ENCODE data around the gene WDR43. TPM values are rescaled to one million over a fixed set of nuclear protein-coding genes. Genes with fewer than 3 reads are reported as not detected.

The WDR43 gene
- total and polyA plus RNA-seq, 9 of the 15 experiments (the other 6 are each of a cell fraction or from before 2014, with no cell fraction given) = 34.6 to 197 (median 105) TPM

DNA sequence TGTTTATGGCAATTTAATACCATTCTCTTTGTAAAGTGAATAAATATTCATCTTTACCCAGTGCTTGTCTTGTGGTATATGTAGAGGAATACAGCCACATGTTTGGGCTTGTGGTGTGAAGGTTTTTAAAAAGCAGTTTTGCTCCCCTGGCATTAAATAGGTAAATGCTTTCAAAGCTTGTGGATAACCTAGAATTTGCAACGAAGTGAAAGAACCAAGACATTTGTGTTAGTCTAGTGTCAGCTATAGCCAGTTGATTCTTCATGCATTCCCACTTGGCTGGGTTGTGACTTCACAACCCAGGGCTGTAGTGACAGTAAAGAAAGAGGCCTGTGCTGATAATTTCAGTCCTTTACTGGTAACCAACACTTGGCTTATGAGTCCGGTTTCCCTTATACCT is 53.7 kb downstream of the WDR43 start (continued):
- TF ChIP-seq DIDO1 (tag; IDR thresholded peaks at IDR 0.05; ENCODE audit: low read depth) = no peak
- TF ChIP-seq RBM17 (IDR thresholded peaks at IDR 0.05; ENCODE audit: borderline replicate concordance, low read depth, low read length) = no peak
- TF ChIP-seq, protein P1, sequence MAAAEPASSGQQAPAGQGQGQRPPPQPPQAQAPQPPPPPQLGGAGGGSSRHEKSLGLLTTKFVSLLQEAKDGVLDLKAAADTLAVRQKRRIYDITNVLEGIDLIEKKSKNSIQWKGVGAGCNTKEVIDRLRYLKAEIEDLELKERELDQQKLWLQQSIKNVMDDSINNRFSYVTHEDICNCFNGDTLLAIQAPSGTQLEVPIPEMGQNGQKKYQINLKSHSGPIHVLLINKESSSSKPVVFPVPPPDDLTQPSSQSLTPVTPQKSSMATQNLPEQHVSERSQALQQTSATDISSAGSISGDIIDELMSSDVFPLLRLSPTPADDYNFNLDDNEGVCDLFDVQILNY (CRISPR knock-in tag; IDR thresholded peaks at IDR 0.05) = no peak
- TF ChIP-seq, protein P2, sequence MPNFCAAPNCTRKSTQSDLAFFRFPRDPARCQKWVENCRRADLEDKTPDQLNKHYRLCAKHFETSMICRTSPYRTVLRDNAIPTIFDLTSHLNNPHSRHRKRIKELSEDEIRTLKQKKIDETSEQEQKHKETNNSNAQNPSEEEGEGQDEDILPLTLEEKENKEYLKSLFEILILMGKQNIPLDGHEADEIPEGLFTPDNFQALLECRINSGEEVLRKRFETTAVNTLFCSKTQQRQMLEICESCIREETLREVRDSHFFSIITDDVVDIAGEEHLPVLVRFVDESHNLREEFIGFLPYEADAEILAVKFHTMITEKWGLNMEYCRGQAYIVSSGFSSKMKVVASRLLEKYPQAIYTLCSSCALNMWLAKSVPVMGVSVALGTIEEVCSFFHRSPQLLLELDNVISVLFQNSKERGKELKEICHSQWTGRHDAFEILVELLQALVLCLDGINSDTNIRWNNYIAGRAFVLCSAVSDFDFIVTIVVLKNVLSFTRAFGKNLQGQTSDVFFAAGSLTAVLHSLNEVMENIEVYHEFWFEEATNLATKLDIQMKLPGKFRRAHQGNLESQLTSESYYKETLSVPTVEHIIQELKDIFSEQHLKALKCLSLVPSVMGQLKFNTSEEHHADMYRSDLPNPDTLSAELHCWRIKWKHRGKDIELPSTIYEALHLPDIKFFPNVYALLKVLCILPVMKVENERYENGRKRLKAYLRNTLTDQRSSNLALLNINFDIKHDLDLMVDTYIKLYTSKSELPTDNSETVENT (CRISPR knock-in tag; IDR thresholded peaks at IDR 0.05) = no peak
- TF ChIP-seq, protein P3, sequence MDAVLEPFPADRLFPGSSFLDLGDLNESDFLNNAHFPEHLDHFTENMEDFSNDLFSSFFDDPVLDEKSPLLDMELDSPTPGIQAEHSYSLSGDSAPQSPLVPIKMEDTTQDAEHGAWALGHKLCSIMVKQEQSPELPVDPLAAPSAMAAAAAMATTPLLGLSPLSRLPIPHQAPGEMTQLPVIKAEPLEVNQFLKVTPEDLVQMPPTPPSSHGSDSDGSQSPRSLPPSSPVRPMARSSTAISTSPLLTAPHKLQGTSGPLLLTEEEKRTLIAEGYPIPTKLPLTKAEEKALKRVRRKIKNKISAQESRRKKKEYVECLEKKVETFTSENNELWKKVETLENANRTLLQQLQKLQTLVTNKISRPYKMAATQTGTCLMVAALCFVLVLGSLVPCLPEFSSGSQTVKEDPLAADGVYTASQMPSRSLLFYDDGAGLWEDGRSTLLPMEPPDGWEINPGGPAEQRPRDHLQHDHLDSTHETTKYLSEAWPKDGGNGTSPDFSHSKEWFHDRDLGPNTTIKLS (IDR thresholded peaks at IDR 0.05; ENCODE audit: borderline replicate concordance, low read depth) = no peak
- TF ChIP-seq, protein P4, sequence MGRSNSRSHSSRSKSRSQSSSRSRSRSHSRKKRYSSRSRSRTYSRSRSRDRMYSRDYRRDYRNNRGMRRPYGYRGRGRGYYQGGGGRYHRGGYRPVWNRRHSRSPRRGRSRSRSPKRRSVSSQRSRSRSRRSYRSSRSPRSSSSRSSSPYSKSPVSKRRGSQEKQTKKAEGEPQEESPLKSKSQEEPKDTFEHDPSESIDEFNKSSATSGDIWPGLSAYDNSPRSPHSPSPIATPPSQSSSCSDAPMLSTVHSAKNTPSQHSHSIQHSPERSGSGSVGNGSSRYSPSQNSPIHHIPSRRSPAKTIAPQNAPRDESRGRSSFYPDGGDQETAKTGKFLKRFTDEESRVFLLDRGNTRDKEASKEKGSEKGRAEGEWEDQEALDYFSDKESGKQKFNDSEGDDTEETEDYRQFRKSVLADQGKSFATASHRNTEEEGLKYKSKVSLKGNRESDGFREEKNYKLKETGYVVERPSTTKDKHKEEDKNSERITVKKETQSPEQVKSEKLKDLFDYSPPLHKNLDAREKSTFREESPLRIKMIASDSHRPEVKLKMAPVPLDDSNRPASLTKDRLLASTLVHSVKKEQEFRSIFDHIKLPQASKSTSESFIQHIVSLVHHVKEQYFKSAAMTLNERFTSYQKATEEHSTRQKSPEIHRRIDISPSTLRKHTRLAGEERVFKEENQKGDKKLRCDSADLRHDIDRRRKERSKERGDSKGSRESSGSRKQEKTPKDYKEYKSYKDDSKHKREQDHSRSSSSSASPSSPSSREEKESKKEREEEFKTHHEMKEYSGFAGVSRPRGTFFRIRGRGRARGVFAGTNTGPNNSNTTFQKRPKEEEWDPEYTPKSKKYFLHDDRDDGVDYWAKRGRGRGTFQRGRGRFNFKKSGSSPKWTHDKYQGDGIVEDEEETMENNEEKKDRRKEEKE (IDR thresholded peaks at IDR 0.05; ENCODE audit: borderline replicate concordance in 1 of 2, control insufficient read depth in 1 of 2, low read depth in 2 of 2, low read length in 1 of 2) = 0 out of 4 replicates have a peak, but pooled peaks of 1 of the 2 experiments have one; percentile 22
- no peak for TF ChIP-seq NR2C2 (CRISPR knock-in tag; IDR thresholded peaks at IDR 0.05)
- no peak for TF ChIP-seq NR2C2 (tag; IDR thresholded peaks at IDR 0.05)
- TF ChIP-seq NFIX (CRISPR knock-in tag; IDR thresholded peaks at IDR 0.05; ENCODE audit: low read depth) = no peak
- TF ChIP-seq SMARCC2 (IDR thresholded peaks at IDR 0.05; ENCODE audit: low read depth) = no peak
- no peak for TF ChIP-seq TBP (optimal IDR thresholded peaks at IDR 0.05; ENCODE audit: low read depth, low read length)
- TF ChIP-seq RB1 (IDR thresholded peaks at IDR 0.05; ENCODE audit: low read depth) = no peak
- TF ChIP-seq ZNF3 (CRISPR knock-in tag; IDR thresholded peaks at IDR 0.05) = no peak
- TF ChIP-seq CXXC5 (CRISPR knock-in tag; IDR thresholded peaks at IDR 0.05) = no peak
- TF ChIP-seq OTX1 (CRISPR knock-in tag; IDR thresholded peaks at IDR 0.05) = no peak
- no peak for TF ChIP-seq NCOA4 (IDR thresholded peaks at IDR 0.05; ENCODE audit: partially characterized antibody)
- TF ChIP-seq, protein P5, sequence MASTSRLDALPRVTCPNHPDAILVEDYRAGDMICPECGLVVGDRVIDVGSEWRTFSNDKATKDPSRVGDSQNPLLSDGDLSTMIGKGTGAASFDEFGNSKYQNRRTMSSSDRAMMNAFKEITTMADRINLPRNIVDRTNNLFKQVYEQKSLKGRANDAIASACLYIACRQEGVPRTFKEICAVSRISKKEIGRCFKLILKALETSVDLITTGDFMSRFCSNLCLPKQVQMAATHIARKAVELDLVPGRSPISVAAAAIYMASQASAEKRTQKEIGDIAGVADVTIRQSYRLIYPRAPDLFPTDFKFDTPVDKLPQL (IDR thresholded peaks at IDR 0.05; ENCODE audit: extremely low read depth, insufficient read length) = no peak
- TF ChIP-seq GTF2A2 (tag; IDR thresholded peaks at IDR 0.05) = no peak
